DMS 273 treated with DMSO at 0.1 percent for 48 hours (cell line): ENCODE results near the gene NEDD9.

ENCODE experiments used
- DNase-seq: peaks from one replicate; lab custom pipeline; 2025; lab: John Stamatoyannopoulos, UW

The NEDD9 gene

DNA sequence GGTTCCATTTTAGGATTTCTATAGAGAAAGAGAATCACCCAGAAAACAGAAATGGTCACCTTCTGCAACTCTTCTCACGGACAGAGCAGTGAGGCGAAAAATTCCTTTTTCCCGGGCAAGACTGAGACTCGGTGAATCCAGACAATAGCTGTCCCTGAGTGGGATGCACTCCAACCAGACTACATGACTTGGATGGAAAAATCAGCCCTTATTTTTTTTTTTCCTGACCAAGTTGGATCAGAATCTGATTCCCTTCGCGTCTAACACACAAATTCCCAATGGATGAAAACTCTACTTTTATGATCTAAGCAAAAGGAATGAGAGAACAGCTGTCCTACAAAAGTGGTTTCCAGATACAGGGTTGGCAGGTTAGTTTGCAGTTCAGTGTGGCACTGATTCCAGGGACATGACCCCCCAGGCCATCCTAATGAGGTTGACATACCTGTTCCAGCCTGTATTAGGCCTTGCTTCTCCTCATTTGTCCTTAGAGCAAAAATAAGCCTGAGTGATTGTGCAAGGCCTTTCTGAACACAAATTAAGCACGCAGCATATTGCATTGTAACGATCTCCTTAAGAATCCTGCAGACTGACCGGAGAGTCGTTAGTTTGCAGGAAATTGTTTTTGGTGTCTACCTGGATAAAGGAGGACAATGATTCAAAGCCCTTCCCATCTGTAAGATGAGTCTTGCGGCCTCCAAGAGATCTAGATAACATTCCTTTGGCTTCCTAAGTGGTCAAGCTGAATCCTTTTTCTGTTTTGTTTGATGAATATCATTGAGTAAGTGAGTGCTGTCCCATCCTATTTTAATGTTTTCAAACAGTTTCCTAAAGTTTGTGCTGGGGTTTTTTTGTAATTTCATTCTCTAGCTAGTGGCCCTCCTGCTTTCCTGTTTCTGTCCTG is 1.5 kb upstream of the NEDD9 start:
- no peak for DNase-seq

DNA sequence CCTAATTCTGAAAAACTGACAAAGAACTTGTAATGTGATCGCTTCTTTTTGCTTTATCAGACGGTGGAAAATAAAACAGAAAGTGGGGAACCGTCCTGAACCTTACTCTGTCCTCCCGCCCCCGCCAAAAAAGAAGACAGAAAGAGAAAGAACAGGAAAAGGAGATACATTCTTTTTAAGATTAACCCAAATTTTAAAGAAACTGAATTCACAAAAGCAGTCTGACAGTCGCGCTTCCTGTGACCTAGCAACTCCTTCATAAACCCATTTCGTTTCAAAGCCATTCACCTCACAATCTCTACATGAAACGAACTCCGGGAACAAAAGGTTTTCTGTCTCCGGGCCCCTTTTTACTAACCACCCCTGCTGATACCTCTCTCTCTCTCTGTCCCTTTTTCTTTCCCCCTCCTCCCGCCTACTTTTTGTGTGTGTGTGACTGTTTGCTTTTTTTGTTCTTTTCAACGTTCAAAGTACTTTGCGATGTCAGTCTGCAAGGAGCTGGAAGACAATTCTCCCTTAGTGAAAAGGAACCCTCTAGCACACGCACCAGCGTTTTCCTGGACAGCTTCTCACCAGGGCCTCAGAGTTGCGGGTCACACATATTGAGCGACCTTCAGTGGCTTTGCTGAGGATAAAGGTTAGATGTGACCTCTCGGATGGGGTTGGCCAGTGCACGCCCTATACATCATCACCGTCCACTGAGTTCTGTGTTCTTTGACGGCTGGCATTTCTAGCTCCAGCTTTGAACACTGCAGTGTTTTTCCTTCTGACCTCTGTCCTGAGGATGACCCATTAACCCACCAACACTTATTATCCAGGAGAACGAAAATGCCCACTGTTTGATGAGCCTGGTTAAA is 530 bp upstream of the NEDD9 start:
- DNase-seq, result no peak

DNA sequence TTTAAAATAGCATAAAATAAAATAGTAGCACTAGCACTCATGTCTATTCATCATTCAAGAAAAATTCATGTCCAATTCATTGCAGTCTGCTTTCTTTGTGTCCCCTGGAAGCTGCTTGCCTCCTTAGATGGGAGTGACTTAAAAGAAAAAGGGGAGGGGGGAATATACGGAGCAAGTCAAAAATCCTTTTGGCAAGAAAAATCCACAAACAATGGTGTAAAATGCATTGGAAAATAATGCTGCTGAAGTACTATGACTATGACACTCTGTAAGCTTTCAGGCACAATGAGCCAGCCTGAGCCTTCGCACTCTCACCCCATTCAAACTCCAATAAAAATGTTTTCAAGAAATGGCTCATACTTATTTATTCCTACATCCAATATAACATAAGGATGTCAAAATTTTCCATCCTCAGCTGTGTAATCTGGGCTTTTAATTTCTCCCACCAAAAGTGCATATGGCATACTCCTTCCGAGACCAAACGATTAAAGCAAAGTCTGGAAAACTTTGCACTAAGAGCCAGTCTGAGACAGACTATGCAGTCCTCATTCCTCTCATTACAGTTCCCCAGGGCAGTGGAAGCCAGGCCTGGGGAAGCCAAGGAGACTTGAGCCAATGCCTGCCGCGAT is 790 bp downstream of the NEDD9 start:
- no peak for DNase-seq

DNA sequence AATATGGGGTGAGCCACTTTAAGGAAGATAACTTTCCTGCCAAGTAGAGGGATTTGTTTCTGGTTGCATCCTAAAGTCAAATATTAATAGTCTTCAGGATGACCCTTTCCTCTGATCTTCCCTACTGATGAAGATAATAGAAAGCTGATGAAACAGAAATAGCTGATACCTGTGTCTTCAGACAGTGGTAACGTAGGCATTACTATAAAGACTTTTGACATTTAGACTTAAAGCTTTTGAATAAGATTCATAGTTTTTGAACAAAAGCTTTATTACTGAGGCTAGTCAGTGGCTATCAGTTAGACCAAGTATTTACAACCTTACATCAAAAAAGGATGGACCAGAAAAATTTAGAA is 1.4 kb downstream of the NEDD9 start:
- no peak for DNase-seq

DNA sequence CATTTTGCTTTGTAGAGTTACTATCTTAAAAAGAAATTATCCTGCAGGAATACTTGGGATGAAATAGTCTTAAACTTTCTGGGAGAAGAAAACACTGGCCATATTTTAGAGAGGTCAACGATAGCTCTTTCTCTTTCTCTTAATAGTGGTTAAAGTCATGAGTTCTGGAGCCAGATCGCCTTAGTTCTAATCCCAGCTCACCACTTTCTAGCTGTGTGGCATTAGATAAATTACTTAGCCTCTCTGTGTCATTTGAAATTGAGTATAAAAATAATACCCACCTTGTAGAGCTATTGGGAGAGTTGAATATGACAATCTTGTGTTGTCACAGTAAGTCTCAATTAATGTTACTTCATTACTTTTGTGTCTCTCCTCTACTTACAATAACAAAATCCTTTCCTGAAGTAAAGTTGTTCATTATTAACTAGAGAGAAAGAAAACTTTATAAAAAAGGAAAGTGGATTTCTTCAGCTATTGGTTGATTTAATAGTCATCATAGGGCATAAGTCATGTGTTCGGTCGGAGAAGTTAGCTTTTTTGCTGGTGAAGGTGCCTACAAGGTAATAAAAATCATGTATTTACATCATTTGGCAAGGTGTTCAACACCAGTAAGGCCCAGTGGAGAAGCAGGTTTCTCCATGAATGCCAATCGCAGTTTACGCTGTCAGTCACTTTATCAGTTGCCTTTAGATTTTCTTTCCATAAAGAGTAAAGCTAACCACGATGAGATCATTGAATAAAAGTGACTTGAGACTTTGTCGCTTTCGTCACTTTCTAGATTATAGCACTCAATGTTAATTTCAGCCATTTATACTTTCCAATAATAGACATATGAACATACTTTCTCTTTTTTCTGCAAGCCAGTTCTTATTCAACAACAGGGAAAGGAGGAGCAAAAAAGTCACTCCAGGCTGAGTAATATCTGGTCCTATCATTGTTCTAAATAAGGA is 2.0 kb downstream of the NEDD9 start:
- no peak for DNase-seq

DNA sequence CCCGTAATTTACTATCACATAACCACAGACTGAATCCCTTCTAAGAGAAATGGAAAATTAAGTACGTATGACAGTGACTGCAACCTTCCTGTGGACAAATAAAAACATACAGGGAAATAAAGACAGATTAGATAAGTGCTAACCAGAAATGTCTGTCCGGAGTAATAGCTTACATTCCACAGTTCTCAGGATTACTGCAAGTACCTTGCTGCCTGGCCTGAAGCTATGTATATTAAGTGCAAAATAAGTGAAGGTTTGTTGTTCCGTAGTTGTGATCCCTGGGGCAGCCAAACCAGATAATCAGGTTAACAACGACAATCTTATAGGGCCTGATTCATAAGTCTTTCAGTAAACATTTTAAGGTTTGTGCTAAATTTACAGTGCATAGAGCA is 2.8 kb downstream of the NEDD9 start:
- no peak for DNase-seq

DNA sequence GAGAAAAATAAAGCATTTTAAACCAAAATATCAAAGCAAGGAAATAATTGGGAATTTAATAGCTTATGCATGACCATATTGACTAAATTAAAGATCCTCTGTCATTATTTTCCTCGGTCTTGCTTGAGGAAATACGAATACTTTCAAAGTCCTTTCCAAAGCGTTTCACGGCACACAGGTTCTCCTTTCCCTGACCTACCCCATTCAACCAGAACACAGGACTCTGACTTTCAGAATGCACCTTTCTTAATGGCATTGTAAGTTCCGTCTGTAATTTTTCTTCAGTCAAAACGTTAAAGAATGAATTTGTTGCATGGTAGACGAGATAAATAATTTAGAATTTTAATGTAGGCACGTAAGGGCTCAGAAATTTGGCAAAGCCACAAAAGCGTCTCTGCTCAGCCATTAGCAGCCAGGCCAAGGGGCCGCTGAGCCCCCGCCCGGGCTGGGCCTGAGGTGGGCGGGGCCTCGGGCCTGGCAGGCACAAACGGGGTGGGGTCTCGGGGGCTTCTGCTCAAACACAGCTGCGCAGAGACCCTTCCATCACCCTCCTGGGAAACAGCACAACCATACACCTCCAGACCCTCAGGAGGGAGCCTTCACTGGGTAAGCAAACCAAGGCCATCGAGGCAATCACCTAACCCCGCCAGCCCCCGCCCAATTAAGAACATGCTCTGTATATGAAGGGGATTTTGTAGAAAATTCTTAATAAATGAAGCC is 3.4 kb downstream of the NEDD9 start:
- no peak for DNase-seq

DNA sequence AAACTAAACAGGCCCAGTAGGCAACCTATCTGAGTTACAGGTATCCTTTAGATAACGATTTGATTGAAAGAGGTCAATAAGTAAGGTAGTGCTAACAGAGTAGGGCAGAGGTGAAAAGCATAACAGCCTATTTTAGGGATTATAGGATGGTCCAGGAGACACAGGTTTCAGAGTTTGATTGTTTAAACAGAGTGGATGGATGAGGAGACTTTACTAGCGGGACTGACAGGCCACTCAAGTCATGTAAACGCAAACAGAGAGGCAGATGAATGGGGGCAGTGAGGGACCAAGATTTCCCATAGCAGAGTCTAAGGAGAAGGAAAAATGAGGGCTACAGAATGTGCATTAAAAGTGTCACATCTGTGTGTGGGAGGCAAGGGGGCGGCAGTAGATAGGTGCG is 4.8 kb downstream of the NEDD9 start:
- no peak for DNase-seq

DNA sequence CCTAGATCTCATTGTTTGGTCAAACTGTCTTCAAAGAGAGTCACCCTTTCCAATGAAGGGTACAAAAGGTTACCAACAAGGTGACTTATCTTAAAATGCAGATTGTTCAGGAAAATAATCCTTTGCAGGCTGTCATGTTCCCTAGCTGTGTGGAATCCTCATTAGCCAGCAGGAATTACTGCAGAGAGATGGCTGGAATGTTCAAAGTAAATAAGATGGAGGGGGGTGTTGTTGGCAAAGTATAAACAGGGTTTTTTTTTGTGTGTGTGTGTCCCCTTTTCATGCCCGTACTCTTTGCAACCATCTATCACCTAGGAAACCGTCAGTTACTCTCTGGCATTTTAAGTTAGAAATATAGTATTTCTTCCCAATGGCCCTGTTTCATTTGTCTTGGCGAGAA is 6.5 kb downstream of the NEDD9 start:
- no peak for DNase-seq

DNA sequence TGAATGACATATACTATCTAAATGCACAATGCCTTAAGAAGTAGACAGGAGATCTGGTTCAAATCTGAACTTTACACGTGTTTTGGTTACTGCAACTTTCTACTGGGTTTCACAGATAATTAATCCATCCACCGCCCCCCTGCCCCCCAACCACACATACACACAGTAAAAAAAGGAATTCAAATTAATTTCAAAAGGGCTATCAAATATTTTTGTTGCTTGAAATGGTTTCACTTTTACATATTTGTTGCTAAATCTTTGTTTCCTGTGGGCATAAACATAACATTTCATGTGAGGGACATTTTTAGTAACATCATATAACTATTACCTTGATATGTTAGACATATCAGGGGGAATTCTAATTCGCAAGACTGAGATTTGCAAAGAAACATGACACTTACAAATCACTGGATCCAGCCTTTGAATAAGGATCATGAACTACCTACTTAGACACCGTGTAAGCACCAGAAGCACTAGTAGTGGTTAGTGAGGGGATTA is 7.5 kb downstream of the NEDD9 start:
- no peak for DNase-seq

DNA sequence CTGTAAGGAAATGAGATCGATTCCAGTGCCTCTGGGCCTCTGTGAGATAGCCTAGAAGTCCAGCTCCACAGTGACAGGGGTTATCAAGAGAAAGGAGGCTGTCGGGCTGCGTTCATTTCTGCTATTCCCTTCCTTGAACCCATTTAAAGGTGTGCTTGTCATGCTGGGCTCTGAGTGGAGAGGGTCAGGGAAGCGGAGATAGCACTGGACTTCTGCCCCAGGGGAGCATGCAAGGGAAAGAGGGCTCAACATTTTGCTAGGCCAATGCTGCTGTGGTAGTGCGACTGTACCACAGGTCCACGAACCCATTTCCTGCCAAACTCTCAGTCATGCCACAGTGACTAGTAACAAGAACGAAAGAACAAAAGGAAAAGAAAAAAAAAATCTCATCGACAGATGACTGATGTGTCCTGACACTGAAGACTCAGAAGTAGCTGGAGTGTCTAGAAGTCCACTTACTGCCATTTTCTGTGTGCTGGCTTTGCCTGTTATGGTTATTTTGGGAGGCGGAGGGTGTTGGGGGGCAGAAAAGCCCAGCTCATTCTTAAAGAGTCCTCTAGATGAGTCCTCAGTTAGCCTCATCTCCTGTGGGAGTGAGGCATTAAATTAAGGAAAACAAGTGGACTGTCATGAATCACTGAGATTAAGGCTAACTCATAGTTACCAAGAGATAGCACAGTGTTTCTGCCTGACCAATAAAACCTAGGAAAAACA is 8.1 kb downstream of the NEDD9 start:
- no peak for DNase-seq

DNA sequence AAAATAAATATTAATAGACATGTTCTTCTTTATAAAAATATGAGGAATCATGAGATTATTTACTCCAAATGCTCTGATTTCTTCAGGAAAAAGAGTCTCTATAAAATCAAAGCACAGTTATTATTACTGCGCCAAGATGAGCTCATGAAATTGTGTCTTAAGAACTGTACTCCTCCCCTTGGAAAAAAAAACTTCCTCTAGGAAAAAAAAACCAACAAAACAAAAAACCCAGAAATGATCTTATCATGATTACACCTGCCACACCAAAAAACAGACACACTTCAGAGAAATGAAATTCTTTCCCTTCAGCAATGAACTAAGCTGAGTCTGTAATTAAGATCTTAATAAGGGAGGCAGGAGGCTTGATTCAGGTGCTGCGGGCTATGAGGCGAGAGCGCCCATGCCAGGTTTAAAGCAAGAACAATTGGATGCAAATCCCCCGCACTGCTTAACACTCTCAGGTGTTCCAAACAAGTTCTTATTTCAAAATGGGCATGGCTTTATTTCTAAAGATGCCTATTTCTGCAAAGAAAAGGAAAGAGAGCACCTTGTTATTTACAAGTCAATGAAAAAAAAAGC is 9.1 kb downstream of the NEDD9 start:
- no peak for DNase-seq

DNA sequence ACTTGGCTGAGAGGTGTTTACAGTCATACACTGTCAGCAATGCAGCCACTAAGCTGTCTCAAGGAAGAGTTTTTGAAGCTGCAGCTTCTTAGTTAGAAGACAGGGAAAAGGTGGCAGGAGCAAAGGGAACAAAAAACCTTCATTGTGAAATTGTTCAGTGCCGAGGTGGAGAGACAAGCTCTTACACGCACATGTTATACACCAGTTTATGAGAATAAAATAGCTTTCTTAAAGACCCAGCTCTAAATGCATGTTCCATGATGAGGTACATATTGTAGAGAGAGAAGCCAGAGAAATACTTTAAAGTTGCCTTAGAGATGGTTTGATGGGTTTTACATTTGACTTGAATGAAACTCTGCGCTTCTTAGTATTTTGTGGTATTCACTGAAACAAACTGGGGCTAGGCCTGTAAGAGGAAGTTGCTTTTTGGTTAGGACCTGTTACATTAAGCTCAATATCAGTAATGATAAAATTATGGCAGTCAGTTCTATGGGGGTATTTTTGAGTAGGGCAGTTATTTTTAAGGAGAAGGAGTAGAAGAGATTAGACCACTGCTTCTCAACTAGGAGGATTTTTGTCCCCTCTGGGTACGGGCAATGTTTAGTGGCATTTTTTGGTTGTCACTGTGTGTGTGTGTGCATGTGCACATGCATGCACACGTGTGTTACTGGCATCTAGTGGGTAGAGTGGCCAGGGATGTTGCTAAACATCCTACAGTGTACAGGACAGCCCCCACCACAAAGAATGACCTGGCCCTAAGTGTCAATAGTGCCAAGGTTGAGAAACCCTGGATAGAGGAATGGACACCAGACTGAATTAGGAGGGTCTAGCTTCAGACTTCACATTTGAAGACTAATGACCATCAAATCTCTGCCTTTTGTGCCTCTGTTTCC is 9.8 kb downstream of the NEDD9 start:
- no peak for DNase-seq

DNA sequence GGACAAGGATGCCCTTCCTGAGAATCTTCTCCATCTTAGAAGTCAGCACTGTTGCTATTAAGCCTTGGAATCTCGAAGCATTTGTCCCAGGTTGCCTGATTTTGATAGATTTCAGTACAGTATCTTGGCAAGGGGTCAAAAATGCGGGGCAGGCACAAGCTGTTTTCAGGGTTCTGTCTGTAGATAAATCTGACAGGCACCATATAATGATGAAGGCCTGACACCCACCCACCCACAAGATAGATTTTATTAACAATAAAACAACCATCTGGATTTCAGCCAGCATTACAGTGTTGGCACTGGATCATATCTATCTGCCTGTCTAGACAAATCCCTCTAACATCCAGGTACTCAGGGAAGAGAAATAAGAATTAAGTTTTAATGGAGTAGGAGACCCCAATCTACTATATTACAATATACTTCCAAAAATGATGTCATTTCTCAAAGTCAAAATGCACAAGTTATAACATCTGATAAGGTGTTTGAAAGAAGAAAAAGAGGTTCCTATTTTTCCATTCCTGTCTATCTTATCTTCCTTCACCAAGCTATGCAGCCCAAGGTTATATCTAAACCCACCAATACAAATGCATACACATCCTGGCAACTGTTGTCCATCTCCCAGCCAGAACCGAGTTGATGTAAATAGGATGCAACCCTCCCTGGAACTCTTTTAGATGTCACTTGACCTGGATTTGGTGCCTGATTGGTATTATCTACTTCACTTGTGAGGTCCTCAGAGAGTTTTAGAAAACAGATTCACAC is 10.7 kb downstream of the NEDD9 start:
- DNase-seq, result no peak

DNA sequence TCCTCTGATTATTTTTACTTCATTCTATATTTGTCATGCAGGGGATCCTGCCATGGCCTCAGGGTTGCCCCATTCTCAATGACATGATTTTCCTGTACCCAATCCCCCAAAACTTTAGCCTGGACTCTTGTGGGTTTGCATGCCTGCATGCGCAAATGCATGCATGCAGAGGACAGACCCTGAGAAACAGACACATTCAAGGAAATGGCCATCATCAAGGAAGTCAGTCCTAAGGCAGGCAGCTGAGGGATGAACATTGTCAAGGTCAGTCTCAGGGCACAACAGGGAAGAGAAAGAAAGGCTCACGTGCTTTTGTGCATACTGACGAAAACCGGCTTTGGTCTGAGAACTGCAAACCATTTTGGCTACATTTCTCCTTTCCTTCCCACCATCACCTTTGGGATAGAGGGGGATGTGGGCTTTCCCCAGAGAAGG is 13.1 kb downstream of the NEDD9 start:
- DNase-seq, result no peak

DNA sequence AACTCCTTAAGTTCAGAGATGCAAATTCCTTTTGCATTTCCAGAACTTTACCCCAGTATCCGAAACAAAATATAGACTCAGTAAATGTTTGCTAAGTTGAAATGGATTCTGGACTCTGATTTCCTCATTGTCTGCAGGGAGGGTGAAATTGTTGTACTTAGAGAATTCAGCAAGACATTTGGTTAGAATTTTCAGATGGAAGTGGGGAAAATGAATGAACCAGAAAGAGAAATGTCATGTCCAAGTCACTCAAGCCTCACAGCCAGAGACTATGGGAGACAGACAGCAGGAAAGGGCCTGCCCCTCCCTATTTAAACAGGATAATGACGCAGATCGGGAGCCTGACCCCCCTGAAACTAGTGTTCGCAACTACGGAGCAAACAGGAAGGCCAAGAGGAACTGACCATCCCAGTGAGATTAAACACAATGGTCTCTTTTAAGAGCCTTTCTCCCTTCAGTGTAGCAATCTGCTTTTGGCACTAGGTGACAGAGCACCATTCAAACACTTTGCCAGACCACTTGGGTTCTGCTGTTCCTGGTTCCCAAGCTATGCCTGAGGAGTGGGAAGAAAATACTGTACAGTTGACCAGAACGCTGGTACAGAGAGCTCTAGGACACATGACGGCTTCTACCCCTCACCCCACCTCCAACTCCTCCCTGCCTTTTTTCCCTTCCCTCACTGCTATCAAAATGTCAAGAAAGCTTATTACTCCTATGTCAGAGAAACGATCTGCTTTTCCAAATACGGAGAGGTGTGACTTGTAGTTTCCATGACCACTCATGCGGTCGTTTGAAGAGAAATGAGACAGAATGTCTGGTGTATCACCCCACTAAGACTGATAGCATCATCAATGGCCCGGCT is 13.7 kb downstream of the NEDD9 start:
- DNase-seq, result no peak

DNA sequence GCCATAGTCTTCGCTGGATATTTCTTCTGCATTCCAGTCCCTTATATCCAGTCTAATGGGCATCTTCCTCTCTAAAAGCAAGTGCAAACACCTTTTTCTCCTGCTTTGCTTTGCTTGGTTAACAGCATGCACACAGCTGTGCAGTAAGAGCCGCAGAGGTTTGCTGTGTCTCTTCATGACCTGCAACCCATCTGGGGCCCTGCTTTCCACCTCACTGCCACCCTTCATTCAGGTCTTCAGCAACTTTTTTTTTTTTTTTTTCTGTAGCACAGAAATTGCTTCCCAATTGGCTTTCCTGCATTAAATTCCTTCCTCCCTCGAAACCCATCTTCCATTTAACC is 14.4 kb downstream of the NEDD9 start:
- DNase-seq, result no peak
